HepG2 (cell line): ENCODE results near the gene TMEM220. TPM values are rescaled to one million over a fixed set of nuclear protein-coding genes. Genes with fewer than 3 reads are reported as not detected.

Source experiments
- CC2D1A ChIP-seq: sonication (generic); formaldehyde crosslinking; IDR thresholded peaks from 2 replicates; pipeline ENCODE4 v1.8.1; 2023; ENCODE audit warnings: mild to moderate bottlenecking, missing genetic modification reagents
- MEF2D ChIP-seq: sonication (generic); formaldehyde crosslinking; IDR thresholded peaks from 2 replicates; pipeline ENCODE4 v1.5.1; 2020; ENCODE audit warnings: mild to moderate bottlenecking, missing genetic modification reagents
- NFIC ChIP-seq: IDR thresholded peaks from 2 replicates; pipeline ENCODE4 v1.6.1; 2012; ENCODE audit warnings: mild to moderate bottlenecking, low read length, inconsistent platforms
- NPAS2 ChIP-seq: sonication (generic); formaldehyde crosslinking; IDR thresholded peaks from 2 replicates; pipeline ENCODE4 v1.8.0; 2022; ENCODE audit warnings: mild to moderate bottlenecking, missing genetic modification reagents, borderline replicate concordance
- REL ChIP-seq: sonication (generic); formaldehyde crosslinking; conservative IDR thresholded peaks from 2 replicates; pipeline ENCODE4 v1.8.0; 2022; ENCODE audit warnings: mild to moderate bottlenecking, missing genetic modification reagents, moderate library complexity
- RERE ChIP-seq: IDR thresholded peaks from 2 replicates; pipeline ENCODE4 v1.6.1; 2016; ENCODE audit warnings: low read depth, missing genetic modification reagents, missing compliant biosample characterization
- RFXANK ChIP-seq: IDR thresholded peaks from 2 replicates; pipeline ENCODE4 v1.6.1; 2016
- SIX1 ChIP-seq: sonication (generic); formaldehyde crosslinking; IDR thresholded peaks from 2 replicates; pipeline ENCODE4 v1.4.0; 2020; ENCODE audit warnings: missing genetic modification reagents, borderline replicate concordance
- STAT5B ChIP-seq: sonication (generic); formaldehyde crosslinking; IDR thresholded peaks from 2 replicates; pipeline ENCODE4 v1.4.0; 2020; ENCODE audit warnings: missing genetic modification reagents
- TEAD2 ChIP-seq: sonication (generic); formaldehyde crosslinking; IDR thresholded peaks from 2 replicates; pipeline ENCODE4 v1.9.0; 2021; ENCODE audit warnings: missing genetic modification reagents
- TEF ChIP-seq: sonication (generic); formaldehyde crosslinking; IDR thresholded peaks from 2 replicates; pipeline ENCODE4 v1.5.0; 2020; ENCODE audit warnings: missing genetic modification reagents
- ZKSCAN5 ChIP-seq: sonication (generic); formaldehyde crosslinking; IDR thresholded peaks from 2 replicates; pipeline ENCODE4 v1.5.1; 2020; ENCODE audit warnings: mild to moderate bottlenecking, missing genetic modification reagents
- ZNF512B ChIP-seq: sonication (generic); formaldehyde crosslinking; IDR thresholded peaks from 2 replicates; pipeline ENCODE4 v1.5.1; 2020; ENCODE audit warnings: missing genetic modification reagents, mild to moderate bottlenecking, borderline replicate concordance
- ZNF607 ChIP-seq: sonication (generic); formaldehyde crosslinking; IDR thresholded peaks from 2 replicates; pipeline ENCODE4 v1.5.1; 2020; ENCODE audit warnings: missing genetic modification reagents, mild to moderate bottlenecking, borderline replicate concordance
- polyA plus RNA-seq, 8 experiments: library from polyadenylated mRNA; depleted of rRNA in 3 of 8; stranded (reverse) in 7 of 8; unstranded in 1 of 8; fragments of >200 nt; fragmentation: Illumina TruSeq in 4 of 8; extraction: Trizol in 4 of 8; gene quantifications; 2 replicates each; pipeline versions ENCODE4 v1.2.1 to v1.2.3, GENCODE V29; 2011 to 2016; ENCODE audit warnings: low read depth in 4 of 8, missing spikeins in 1 of 8, mixed read lengths in 1 of 8; ENCODE audit not compliant: insufficient read depth in 1 of 8
- total RNA-seq, 5 experiments: library from RNA; depleted of rRNA; stranded (reverse); fragments of >200 nt; fragmentation: Illumina TruSeq; extraction: Trizol; gene quantifications; 2 replicates each; pipeline ENCODE4 v1.2.3, GENCODE V29; 2016; ENCODE audit warnings: low read depth in 1 of 5
- TF ChIP-seq, protein P1 (sequence below): sonication (generic); formaldehyde crosslinking; IDR thresholded peaks from 2 replicates; pipeline ENCODE4 v1.4.0; 2020; ENCODE audit warnings: mild to moderate bottlenecking, missing genetic modification reagents, borderline replicate concordance

Gene TMEM220
- total and polyA plus RNA-seq, 2 of the 13 experiments (the other 11 are each of a cell fraction or from before 2014, with no cell fraction given) = 1.3 to 2.2 TPM

- TF ChIP-seq, protein P1, sequence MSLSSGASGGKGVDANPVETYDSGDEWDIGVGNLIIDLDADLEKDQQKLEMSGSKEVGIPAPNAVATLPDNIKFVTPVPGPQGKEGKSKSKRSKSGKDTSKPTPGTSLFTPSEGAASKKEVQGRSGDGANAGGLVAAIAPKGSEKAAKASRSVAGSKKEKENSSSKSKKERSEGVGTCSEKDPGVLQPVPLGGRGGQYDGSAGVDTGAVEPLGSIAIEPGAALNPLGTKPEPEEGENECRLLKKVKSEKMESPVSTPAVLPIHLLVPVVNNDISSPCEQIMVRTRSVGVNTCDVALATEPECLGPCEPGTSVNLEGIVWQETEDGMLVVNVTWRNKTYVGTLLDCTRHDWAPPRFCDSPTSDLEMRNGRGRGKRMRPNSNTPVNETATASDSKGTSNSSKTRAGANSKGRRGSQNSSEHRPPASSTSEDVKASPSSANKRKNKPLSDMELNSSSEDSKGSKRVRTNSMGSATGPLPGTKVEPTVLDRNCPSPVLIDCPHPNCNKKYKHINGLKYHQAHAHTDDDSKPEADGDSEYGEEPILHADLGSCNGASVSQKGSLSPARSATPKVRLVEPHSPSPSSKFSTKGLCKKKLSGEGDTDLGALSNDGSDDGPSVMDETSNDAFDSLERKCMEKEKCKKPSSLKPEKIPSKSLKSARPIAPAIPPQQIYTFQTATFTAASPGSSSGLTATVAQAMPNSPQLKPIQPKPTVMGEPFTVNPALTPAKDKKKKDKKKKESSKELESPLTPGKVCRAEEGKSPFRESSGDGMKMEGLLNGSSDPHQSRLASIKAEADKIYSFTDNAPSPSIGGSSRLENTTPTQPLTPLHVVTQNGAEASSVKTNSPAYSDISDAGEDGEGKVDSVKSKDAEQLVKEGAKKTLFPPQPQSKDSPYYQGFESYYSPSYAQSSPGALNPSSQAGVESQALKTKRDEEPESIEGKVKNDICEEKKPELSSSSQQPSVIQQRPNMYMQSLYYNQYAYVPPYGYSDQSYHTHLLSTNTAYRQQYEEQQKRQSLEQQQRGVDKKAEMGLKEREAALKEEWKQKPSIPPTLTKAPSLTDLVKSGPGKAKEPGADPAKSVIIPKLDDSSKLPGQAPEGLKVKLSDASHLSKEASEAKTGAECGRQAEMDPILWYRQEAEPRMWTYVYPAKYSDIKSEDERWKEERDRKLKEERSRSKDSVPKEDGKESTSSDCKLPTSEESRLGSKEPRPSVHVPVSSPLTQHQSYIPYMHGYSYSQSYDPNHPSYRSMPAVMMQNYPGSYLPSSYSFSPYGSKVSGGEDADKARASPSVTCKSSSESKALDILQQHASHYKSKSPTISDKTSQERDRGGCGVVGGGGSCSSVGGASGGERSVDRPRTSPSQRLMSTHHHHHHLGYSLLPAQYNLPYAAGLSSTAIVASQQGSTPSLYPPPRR (CRISPR knock-in tag) = peak; percentile 63
- TF ChIP-seq REL (CRISPR knock-in tag) (no peak), MEF2D (CRISPR knock-in tag) (0 out of 2 replicates have a peak, but pooled peaks have one; percentile 29), RERE (CRISPR knock-in tag) (peak; percentile 24; the same call in 1 of the 2 replicates), NFIC (peak; percentile 39; the same call in 1 of the 2 replicates), STAT5B (CRISPR knock-in tag) (no peak), TEF (CRISPR knock-in tag) (no peak), RFXANK (CRISPR knock-in tag) (no peak), NPAS2 (CRISPR knock-in tag) (no peak), TEAD2 (CRISPR knock-in tag) (no peak), ZKSCAN5 (CRISPR knock-in tag) (no peak), CC2D1A (CRISPR knock-in tag) (no peak), ZNF607 (CRISPR knock-in tag) (no peak), SIX1 (CRISPR knock-in tag) (no peak), ZNF512B (0 out of 2 replicates have a peak, but pooled peaks have one; percentile 59)
Observed at GRCh38 chr17:10744501-10745000, 14.7 kb upstream of the TMEM220 start (continued).
